ENCODE results near the gene TAGLN. TPM values are rescaled to one million over a fixed set of nuclear protein-coding genes. Genes with fewer than 3 reads are reported as not detected.

TAGLN gene
- polyA plus RNA-seq, 1 of the 3 experiments (the other 2 are of a cell fraction) = 519 TPM

- TF ChIP-seq PBX3 (IDR thresholded peaks at IDR 0.05) = no peak
Observed at GRCh38 chr11:117159892-117160291, 39.3 kb upstream of the TAGLN start (continued).

GRCh38 chr11:117160826-117161225 lies 38.3 kb upstream of the TAGLN start:
- H3K27me3 ChIP-seq (ENCODE audit: insufficient read depth) = no peaks in the 10 kb centered on the region
- no peak for DNase-seq
- no peak overlapping the region for H2AFZ ChIP-seq (ENCODE audit: low read depth)
- WGBS (ENCODE audit: low lambda C conversion rate) = 95% methylated on average over 2 of the region's 2 CpGs
- peaks cover 0 to 3% of the 10 kb centered on the region in 2 experiments; a peak in 2 of 4 replicates for H3K4me1 ChIP-seq (ENCODE audit: control insufficient read depth in 1 of 2, insufficient read depth in 2 of 2, low read depth in 1 of 2, low read length in 1 of 2)
- H3K4me2 ChIP-seq = no peak overlapping the region
- ChIA-PET POLR2A (no interaction called here), CTCF (interaction anchor here (0.9 to 1.6 kb wide), 3 partner anchors 55 to 71 kb away, joined by 3 to 5 read pairs (median 3); partner anchors contain the start of gene PCSK7)
- no peaks in the 10 kb centered on the region for H3K9me3 ChIP-seq
- H3K9me2 ChIP-seq = no peaks in the 10 kb centered on the region
- no peak for TF ChIP-seq SIN3A (IDR thresholded peaks at IDR 0.05; ENCODE audit: borderline replicate concordance, low read depth, low read length)
- TF ChIP-seq REST (IDR thresholded peaks at IDR 0.05; ENCODE audit: low read depth, low read length) = no peak
- TF ChIP-seq SMC3 (IDR thresholded peaks at IDR 0.05; ENCODE audit: low read depth, low read length) = no peak
- H4K20me1 ChIP-seq (ENCODE audit: insufficient read depth) = peaks cover 63% of the 10 kb centered on the region
- peaks cover 29 to 68% of the 10 kb centered on the region in 2 experiments for H3K36me3 ChIP-seq (replicated peaks in 1 of 2; ENCODE audit: control insufficient read depth in 1 of 2, insufficient read depth in 2 of 2, low read length in 1 of 2)
- peaks cover 97% of the 10 kb centered on the region for H3K79me2 ChIP-seq (ENCODE audit: insufficient read depth)
- H3F3A ChIP-seq (replicated peaks; ENCODE audit: insufficient read depth) = peaks cover 10% of the 10 kb centered on the region
- no peak overlapping the region for H3K9ac ChIP-seq
- H3K4me3 ChIP-seq (ENCODE audit: low read depth in 2 of 2, low read length in 1 of 2) = no peak overlapping the region
- no peak overlapping the region for H3K27ac ChIP-seq (ENCODE audit: low read depth in 2 of 2, low read length in 1 of 2)

GRCh38 chr11:117166491-117166890 lies 32.7 kb upstream of the TAGLN start:
- no peak overlapping the region for H3K9ac ChIP-seq
- no peak overlapping the region for H3K4me3 ChIP-seq (ENCODE audit: low read depth in 2 of 2, low read length in 1 of 2)
- no peak overlapping the region for H3K4me2 ChIP-seq
- no peaks in the 10 kb centered on the region for H3K9me3 ChIP-seq
- peaks cover 20% of the 10 kb centered on the region for H3F3A ChIP-seq (replicated peaks; ENCODE audit: insufficient read depth)
- no peak overlapping the region; a peak in 1 of 4 replicates for H3K27ac ChIP-seq (ENCODE audit: low read depth in 2 of 2, low read length in 1 of 2)
- ChIA-PET CTCF (interaction anchor here (0.8 to 1.8 kb wide), 4 partner anchors 13 to 66 kb away, joined by 3 to 5 read pairs (median 3); partner anchors contain the start of genes PCSK7, RNF214 and SIDT2), POLR2A (interaction anchor here (0.7 to 0.8 kb wide), 2 partner anchors 22 to 23 kb away, joined by 3 to 4 read pairs; partner anchors contain the start of gene PAFAH1B2)
- H3K79me2 ChIP-seq (ENCODE audit: insufficient read depth) = peaks cover 82% of the 10 kb centered on the region
- H4K20me1 ChIP-seq (ENCODE audit: insufficient read depth) = peaks cover 34% of the 10 kb centered on the region
- WGBS (ENCODE audit: low lambda C conversion rate) = 48% methylated on average over 1 of the region's 1 CpG
- peaks cover 0 to 3% of the 10 kb centered on the region in 2 experiments; a peak in 2 of 4 replicates for H3K4me1 ChIP-seq (ENCODE audit: control insufficient read depth in 1 of 2, insufficient read depth in 2 of 2, low read depth in 1 of 2, low read length in 1 of 2)
- no peak overlapping the region for H2AFZ ChIP-seq (ENCODE audit: low read depth)
- H3K36me3 ChIP-seq (replicated peaks in 1 of 2; ENCODE audit: control insufficient read depth in 1 of 2, insufficient read depth in 2 of 2, low read length in 1 of 2) = peaks cover 76 to 77% of the 10 kb centered on the region in 2 experiments
- DNase-seq = no peak
- no peaks in the 10 kb centered on the region for H3K27me3 ChIP-seq (ENCODE audit: insufficient read depth)
- H3K9me2 ChIP-seq = no peaks in the 10 kb centered on the region
- TF ChIP-seq POLR2AphosphoS5 (IDR thresholded peaks at IDR 0.05; ENCODE audit: low read depth, low read length) (no peak), RAD21 (IDR thresholded peaks at IDR 0.05; ENCODE audit: low read length) (no peak), NFIC (IDR thresholded peaks at IDR 0.05; ENCODE audit: borderline replicate concordance) (no peak), EP300 (IDR thresholded peaks at IDR 0.05; ENCODE audit: borderline replicate concordance in 1 of 2, low read depth in 1 of 2, low read length in 1 of 2) (no peak), SMC3 (IDR thresholded peaks at IDR 0.05; ENCODE audit: low read depth, low read length) (no peak), ELF1 (IDR thresholded peaks at IDR 0.05) (no peak), GABPA (IDR thresholded peaks at IDR 0.05; ENCODE audit: low read depth) (no peak), JUND (IDR thresholded peaks at IDR 0.05) (no peak), FOSL2 (IDR thresholded peaks at IDR 0.05; ENCODE audit: borderline replicate concordance, low read depth) (no peak), MAX (IDR thresholded peaks at IDR 0.05; ENCODE audit: low read depth) (no peak), TCF12 (IDR thresholded peaks at IDR 0.05) (no peak), GATA2 (CRISPR knock-in tag; IDR thresholded peaks at IDR 0.05) (no peak), FOXM1 (IDR thresholded peaks at IDR 0.05; ENCODE audit: low read depth) (no peak), CTCF (IDR thresholded peaks at IDR 0.05) (no peak), IRF3 (IDR thresholded peaks at IDR 0.05; ENCODE audit: low read depth, low read length) (no peak), TAF1 (IDR thresholded peaks at IDR 0.05; ENCODE audit: borderline replicate concordance, low read depth, low read length) (no peak)
